GM21526 (cell line): ENCODE data around the gene CD244.
"Not testable (repeated sequence)": the region's sequence is repeated elsewhere in the genome, so short reads cannot be mapped to it uniquely, and the experiment has no call there.

Experiments
- ATAC-seq: cut with Tn5 transposase; IDR thresholded peaks from one replicate; pipeline ENCODE4 v1.9.1; 2021; ENCODE audit warnings: moderate library complexity; ENCODE audit not compliant: unreplicated experiment, low FRiP score

The CD244 gene

DNA sequence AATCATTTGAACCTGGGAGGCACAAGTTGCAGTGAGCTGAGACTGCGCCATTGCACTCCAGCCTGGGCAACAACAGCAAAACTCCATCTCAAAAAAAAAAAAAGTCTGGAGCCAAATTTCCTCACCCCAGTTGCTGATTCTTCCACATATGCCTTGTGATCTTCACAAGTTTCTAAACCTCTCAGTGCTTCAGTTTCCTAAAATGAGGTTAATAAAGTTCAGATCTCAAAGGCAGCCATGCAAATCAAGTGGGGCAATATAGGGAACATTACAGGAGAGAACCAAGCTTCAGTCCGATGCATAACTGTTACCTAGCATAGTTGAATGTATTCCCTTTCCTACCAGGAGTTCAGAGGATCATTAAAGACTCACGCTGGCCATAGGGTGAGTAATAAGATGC lies 17.5 kb upstream of the CD244 start:
- no peak for ATAC-seq

- no peak for ATAC-seq
Measured at GRCh38 chr1:160879056-160879455, 16.4 kb upstream of the CD244 start.

- ATAC-seq: no peak
Measured at GRCh38 chr1:160877221-160877620, 14.5 kb upstream of the CD244 start.

GRCh38 chr1:160876311-160876710 lies 13.6 kb upstream of the CD244 start:
- no peak for ATAC-seq

DNA sequence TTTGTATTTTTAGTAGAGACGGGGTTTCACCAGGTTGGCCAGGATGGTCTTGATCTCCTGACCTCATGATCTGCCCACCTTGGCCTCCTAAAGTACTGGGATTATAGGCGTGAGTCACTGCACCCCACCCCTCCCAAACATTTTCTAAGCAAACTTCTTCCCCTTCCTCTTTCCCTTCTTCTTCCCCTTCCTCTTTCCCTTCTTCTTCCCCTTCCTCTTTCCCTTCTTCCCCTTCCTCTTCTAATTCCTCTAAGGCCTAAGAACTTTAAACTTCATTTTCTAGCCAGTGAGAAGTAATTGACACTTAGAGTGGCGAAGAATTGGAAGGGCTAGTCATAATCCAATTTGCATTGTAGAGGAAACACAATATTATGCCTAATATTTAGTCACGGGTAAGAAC lies 12.9 kb upstream of the CD244 start:
- not testable (repeated sequence) for ATAC-seq

GRCh38 chr1:160874935-160875334 lies 12.2 kb upstream of the CD244 start:
- no peak for ATAC-seq

GRCh38 chr1:160868141-160868540 lies 5.5 kb upstream of the CD244 start:
- no peak for ATAC-seq

GRCh38 chr1:160867651-160868050 lies 5.0 kb upstream of the CD244 start:
- not testable (repeated sequence) for ATAC-seq

DNA sequence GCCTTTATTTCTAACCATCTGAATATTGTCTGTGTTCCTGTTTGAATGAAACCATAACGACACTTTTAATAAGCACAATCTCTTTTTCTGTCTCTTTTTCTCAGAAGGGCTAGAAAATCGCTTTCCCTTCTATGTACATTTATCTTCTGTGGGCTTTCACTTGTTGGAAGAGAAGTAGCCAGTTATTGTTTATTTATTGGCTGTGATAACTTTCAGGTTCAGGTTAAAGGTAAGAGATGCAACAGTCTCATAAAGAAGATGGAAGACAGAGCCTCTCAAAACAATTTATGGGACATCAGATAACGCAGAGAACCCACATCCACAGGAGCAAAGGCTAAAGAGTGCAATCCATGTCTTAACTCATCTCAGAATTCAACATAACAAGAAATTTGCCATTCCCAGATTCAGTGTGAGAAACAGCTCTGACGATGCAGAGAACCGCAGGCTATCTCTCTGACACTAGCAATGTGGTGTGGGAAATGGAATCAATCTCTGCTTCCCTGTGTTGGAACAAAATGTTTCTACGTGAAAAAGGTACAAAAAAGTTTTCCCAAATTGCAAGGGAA lies 4.1 kb upstream of the CD244 start:
- no peak for ATAC-seq

DNA sequence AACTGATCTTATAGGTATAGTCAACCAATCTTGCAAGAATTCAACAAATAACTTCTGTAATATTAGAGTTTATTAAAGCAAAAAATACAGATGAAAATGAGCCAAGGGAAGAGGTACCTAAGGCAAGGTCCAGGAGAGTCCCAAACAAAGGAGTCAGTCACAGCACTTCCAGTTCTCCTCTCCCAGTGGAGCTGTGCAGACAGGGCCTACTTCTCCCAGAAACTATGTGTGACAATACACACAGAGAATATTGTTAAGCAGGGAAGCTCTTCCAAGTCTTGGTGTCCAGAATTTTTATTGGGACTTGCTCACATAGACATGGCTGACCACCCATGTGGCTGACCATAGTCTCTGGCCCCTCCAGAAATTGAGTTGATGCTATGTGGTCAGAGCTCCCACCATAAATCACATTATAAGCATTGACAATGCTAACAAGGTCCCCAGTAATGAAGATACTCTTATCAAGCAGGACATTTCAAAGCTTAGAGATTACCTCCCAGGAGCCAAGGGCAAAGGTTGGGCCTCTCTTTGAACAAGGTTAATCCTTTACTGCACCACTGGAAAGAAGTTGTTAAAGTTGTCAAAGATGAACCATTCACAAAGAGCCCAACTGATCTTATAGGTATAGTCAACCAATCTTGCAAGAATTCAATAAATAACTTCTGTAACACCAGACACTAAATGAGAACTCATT lies 3.5 kb upstream of the CD244 start:
- no peak for ATAC-seq

DNA sequence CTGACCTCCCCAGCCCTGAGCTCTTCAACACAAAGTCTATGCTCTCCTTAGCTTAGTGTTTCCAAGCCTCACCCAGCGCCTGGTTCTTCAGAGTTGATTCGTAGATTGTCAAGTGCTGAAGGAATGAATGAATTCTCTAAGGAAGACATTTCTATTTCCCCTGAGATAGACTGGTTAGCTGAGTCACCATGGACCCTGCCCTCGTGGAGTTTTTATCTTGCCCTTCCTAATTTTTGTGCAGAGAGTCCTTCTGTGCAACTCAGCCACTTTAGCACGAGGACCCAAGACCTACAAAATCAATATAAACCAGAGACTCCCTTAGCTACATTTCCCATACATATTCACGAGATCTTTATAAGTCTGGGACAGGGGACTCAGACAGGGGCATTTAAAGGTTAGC lies 2.6 kb upstream of the CD244 start:
- no peak for ATAC-seq

GRCh38 chr1:160864173-160864572 lies 1.5 kb upstream of the CD244 start:
- no peak for ATAC-seq

DNA sequence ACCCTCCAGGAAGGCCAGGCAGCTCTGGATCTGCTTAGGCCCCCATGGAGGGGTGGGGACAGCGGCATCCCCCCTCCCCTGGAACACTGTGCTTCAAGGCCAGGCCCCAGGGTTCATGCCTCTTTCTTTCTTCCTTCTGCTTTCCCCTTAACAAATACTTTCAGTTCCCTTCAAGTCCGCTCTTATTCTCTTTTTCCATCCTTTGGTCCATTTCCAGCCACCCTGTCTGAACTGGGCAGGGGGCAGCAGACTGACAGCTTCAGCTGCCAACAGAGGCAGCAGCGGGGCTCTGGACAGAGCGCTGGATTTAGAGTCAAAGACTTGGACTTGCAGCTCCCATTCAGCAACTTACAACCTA lies 1.1 kb upstream of the CD244 start:
- no peak for ATAC-seq

GRCh38 chr1:160863061-160863773 lies 530 bp upstream of the CD244 start:
- no peak for ATAC-seq

- no peak for ATAC-seq
Measured at GRCh38 chr1:160860840-160861505, 1.7 kb downstream of the CD244 start.

- ATAC-seq: no peak
Measured at GRCh38 chr1:160859166-160859565, 3.5 kb downstream of the CD244 start.

GRCh38 chr1:160858507-160858906 lies 4.2 kb downstream of the CD244 start:
- no peak for ATAC-seq

DNA sequence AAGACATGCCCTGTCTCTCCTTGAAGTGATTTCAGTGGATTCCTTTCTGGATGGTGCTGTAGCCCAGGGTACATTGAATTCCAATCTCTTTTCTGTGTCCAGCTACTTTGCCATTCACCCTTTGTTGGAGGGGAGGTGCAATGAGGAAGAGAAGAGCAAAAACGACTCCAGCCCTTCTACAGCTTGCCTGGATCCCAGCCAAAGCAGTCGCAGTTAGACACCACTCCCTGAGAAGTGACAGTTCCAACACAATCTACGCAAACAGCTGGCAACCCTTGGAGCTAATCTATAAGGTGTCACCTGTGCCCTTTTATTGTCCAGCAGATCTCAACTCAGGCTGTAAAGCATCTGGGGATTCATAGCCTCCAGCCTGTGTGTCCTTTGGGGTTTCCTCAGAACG lies 4.6 kb downstream of the CD244 start:
- ATAC-seq: no peak

DNA sequence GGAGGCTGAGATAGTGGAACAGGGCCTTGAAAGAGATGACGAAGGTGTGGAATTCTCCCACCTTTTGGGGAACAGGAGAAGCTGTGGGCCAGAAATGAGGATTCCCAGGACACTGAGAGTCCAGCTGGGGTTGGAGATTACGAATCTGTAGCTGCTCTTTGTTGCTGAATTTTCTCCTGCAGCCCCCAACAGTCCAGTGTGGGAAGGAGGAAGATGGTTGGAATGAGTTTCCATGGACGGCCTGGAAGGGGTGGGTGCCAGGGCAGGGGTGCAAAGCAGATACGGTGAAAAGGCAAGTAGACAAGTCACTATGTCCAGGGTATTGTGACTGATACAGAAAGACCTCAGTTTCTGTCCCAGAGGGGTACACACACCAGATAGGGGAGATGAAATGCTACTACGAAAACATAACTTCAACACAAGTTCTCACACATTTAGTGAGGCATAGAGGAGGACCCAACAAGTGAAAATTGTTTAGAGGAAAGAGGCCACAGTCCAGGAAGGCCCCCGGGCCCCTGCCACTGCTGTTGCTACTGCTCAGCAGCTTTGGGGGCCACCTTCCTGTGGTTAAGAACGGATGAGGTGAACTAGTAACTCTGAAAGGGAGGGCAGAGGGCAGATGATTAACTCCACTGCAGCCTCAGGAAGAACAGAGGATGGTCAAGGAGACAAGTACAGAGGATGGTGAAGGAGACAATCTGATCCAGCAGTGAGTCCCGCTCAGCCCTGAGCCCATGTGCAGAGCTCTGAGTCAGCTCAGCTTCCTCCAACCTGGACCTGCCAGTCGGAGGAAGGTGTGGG lies 7.3 kb downstream of the CD244 start:
- no peak for ATAC-seq

DNA sequence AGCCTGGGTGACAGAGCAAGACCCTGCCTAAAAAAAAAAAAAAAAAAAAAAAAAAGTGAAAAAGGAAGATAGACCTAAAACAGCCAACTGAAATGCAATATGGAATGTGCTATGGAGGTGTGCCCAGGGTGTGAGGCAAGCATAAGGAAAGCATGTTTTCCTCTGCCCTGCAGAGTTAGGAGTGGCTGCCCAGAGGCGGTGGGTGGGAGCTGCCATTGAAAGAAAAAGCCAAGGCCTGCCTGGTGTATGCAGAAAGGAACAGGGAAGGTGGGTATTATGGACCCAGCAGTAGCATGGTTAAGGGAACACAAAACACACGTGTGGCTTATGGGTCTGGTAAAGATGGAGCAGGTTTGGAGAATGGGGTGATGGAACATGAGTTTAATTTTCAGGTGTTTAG lies 8.9 kb downstream of the CD244 start:
- no peak for ATAC-seq

DNA sequence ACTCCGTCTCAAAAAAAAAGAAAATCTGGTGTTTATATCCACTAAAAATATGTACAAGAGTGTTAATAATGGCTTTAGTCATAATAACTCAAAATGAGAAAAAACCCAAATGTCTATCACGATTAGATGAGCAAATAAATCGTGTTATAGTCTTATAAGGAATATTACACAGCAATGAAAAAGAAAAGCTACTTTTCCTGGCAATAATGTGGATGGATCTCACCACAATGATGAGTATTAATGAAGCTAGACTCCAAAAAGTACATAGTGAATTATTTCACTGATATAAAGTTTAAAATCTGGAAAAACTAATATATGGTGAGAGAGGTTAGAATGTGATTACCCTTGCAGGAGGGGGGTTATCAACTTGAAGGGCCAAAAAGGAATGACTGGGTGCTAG lies 9.7 kb downstream of the CD244 start:
- ATAC-seq: no peak
